Mesothelial cell of epicardium (in vitro differentiated cells): ENCODE data around the gene KRTAP4-1. TPM values are rescaled to one million over a fixed set of nuclear protein-coding genes. Genes with fewer than 3 reads are reported as not detected.
A peak's percentile ranks its signal among the peaks of the same experiment; 100 is the strongest.
"Not testable (repeated sequence)": the region's sequence is repeated elsewhere in the genome, so short reads cannot be mapped to it uniquely, and the experiment has no call there.

Experiments used
- DNase-seq, 2 experiments: peaks; one replicate each; pipeline ENCODE4 v3.0.0; 2021; ENCODE audit warnings: low spot score in 2 of 2; ENCODE audit not compliant: unreplicated experiment in 2 of 2
- H3K27ac Mint-ChIP-seq: 2 replicates; pipeline ENCODE4 v1.8.0; 2021; ENCODE audit warnings: mixed read lengths
- H3K27me3 Mint-ChIP-seq: 2 replicates; pipeline ENCODE4 v1.8.0; 2021; ENCODE audit warnings: low read depth, mixed read lengths
- H3K36me3 Mint-ChIP-seq: 2 replicates; pipeline ENCODE4 v1.8.0; 2021; ENCODE audit warnings: mixed read lengths
- H3K4me1 Mint-ChIP-seq: 2 replicates; pipeline ENCODE4 v1.8.0; 2021; ENCODE audit warnings: mixed read lengths
- H3K4me3 Mint-ChIP-seq: 2 replicates; pipeline ENCODE4 v1.8.0; 2021; ENCODE audit warnings: mild to moderate bottlenecking, moderate library complexity, mixed read lengths
- H3K9me3 Mint-ChIP-seq: 2 replicates; pipeline ENCODE4 v1.8.0; 2021; ENCODE audit warnings: mixed read lengths
- total RNA-seq: library from RNA; stranded (reverse); gene quantifications from 3 replicates; pipeline ENCODE4 v1.2.1, GENCODE V29; 2021
- TF ChIP-seq, protein P1 (sequence below): fragments of 200-600 bp; sonication (generic); IDR thresholded peaks from one replicate; pipeline ENCODE4 v1.5.0; 2021; ENCODE audit warnings: antibody characterized with exemption; ENCODE audit not compliant: unreplicated experiment

Gene KRTAP4-1
- total RNA-seq, 1 donor from 2014 or later, result not detected

DNA sequence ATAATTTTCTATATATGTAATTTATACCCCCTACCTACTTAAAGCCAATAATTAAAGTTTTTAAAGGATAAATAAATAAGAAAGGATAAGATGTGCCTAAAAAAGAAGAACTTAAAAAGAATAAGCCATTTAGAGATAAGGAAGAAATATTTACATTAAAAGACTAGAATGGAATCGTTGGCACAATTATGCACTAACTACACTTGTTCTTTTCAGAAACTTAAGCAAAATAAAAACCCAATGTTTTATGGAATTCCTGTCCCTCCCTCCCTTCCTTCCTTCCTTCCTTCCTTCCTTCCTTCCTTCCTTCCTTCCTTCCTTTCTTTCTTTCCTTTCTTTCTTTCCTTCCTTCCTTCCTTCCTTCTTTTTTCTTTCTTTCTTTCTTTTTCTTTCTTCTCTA, 39.9 kb downstream of the KRTAP4-1 start:
- no peak overlapping the region for H3K4me3 Mint-ChIP-seq
- peaks cover 16% of the 10 kb centered on the region for H3K36me3 Mint-ChIP-seq
- peak overlapping the region; percentile 32 for H3K27ac Mint-ChIP-seq
- TF ChIP-seq, protein P1, sequence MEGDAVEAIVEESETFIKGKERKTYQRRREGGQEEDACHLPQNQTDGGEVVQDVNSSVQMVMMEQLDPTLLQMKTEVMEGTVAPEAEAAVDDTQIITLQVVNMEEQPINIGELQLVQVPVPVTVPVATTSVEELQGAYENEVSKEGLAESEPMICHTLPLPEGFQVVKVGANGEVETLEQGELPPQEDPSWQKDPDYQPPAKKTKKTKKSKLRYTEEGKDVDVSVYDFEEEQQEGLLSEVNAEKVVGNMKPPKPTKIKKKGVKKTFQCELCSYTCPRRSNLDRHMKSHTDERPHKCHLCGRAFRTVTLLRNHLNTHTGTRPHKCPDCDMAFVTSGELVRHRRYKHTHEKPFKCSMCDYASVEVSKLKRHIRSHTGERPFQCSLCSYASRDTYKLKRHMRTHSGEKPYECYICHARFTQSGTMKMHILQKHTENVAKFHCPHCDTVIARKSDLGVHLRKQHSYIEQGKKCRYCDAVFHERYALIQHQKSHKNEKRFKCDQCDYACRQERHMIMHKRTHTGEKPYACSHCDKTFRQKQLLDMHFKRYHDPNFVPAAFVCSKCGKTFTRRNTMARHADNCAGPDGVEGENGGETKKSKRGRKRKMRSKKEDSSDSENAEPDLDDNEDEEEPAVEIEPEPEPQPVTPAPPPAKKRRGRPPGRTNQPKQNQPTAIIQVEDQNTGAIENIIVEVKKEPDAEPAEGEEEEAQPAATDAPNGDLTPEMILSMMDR, result no peak
- DNase-seq, result no peak
- H3K4me1 Mint-ChIP-seq, result peaks cover 26% of the 10 kb centered on the region
- peaks cover 29% of the 10 kb centered on the region for H3K9me3 Mint-ChIP-seq
- no peaks in the 10 kb centered on the region for H3K27me3 Mint-ChIP-seq

DNA sequence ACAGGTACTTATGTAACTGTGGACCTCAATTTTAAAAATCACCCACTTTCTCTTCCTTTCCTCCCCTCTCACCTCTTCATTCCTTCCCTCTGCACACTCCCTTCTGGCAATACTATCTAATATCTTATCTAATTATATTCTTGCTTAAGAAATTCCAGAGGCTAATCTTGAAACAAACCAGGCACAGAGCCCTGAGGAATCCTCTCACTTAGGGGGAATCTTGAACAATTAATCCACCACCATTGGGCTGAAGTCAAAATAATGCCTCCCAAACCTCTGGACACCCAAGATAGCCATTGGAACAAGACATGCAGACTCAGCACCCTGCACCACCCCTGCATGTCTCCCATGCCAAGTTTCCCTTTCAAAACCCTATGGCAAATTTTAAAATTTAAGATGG, 43.4 kb downstream of the KRTAP4-1 start:
- Mint-ChIP-seq H3K9me3 (peaks cover 58% of the 10 kb centered on the region), H3K27me3 (no peaks in the 10 kb centered on the region), H3K4me3 (no peak overlapping the region), H3K27ac (no peak overlapping the region), H3K36me3 (peaks cover 29% of the 10 kb centered on the region), H3K4me1 (peaks cover 10% of the 10 kb centered on the region)
- no peak for DNase-seq
- TF ChIP-seq, protein P1, result no peak

DNA sequence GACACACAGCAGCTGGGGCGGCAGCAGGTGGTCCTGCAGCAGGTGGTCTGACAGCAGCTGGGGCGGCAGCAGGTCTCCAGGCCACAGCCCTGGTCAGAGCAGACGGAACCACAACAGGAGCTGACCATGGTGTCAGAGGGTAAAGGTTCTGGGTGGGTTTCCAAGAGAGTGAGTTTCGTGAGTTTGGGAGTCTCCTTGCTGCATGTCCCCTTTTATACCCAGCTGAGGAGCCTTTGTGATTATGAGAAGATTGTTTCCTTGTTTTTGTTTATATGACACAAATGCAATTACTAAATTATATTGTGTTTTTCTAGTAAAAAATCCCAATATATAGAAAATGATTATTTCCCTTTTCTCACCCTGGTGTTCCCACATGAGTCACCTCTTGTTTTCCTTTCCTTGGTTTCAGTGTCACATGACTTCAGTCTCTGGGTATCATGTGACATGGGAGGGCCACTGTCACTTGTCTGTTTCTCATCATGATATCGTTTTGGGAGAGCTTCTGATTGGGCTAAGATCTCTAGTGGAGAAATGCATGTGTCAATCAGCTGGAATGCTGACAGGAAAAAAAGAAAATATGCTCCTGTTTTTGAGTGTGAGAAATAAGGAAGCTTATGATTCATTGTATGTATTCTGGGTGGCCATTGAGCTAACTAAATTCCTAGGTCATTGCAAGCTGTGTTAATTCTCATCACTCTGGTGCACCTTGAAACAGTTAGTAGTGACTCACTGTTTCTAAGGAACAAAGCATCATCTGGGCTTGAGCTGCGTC, 44.2 kb downstream of the KRTAP4-1 start, which contains the start of gene KRTAP4-6:
TSS of gene KRTAP4-6 (minus strand) at position 185 of the 772 bp plus-strand sequence. CDS start at position 128, 57 bp downstream.
- TF ChIP-seq, protein P1, result no peak
- Mint-ChIP-seq H3K4me1 (peaks cover 4% of the 10 kb centered on the region), H3K27ac (no peak within 1 kb of the TSS), H3K4me3 (no peak within 1 kb of the TSS), H3K27me3 (no peaks in the 10 kb centered on the region), H3K36me3 (peaks cover 29% of the 10 kb centered on the region), H3K9me3 (peaks cover 64% of the 10 kb centered on the region)
- DNase-seq, result no peak

DNA sequence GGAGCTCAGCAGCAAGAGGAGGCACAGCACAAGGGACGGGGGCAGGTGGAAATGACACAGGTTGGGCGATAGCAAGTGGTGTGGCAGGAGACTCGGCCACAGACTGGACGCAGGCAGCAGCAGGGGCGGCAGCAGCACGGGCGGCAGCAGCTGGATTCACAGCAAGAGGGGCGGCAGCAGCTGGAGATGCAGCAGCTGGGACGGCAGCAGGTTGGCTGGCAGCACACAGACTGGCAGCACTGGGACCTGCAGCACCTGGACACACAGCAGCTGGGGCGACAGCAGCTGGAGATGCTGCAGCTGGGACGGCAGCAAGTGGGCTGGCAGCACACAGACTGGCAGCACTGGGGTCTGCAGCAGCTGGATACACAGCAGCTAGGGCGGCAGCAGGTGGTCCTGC, 44.8 kb downstream of the KRTAP4-1 start:
- H3K4me3 Mint-ChIP-seq, H3K27ac Mint-ChIP-seq, H3K27me3 Mint-ChIP-seq, DNase-seq, H3K4me1 Mint-ChIP-seq: not testable (repeated sequence)
- H3K36me3 Mint-ChIP-seq, result peaks cover 27% of the 10 kb centered on the region
- peaks cover 64% of the 10 kb centered on the region for H3K9me3 Mint-ChIP-seq

Other genes with a start within 250 kb of the KRTAP4-1 start
- gene KRT23, start 247.3 kb downstream of the KRTAP4-1 start, total RNA-seq, result 2.3 to 2.8 TPM (median 2.6 TPM) in 3 replicates
- gene KRT39, start 218.0 kb downstream of the KRTAP4-1 start, total RNA-seq, result not detected in 3 replicates
- 0.16 TPM in 1 of 3 replicates, not detected in the others for gene KRT40, start 200.6 kb downstream of the KRTAP4-1 start, total RNA-seq
- not detected in 3 replicates for gene KRTAP3-3, start 190.7 kb downstream of the KRTAP4-1 start, total RNA-seq
- gene KRTAP3-2, start 185.0 kb downstream of the KRTAP4-1 start, total RNA-seq, result not detected in 3 replicates
- 0.41 to 1.3 TPM (median 0.95 TPM) in 3 replicates for gene KRTAP3-1, start 175.8 kb downstream of the KRTAP4-1 start, total RNA-seq
- gene KRTAP1-5, start 157.7 kb downstream of the KRTAP4-1 start, total RNA-seq, result not detected in 3 replicates
- not detected in 3 replicates for gene KRTAP1-4, start 154.7 kb downstream of the KRTAP4-1 start, total RNA-seq
- not detected in 3 replicates for gene KRTAP1-3, start 150.0 kb downstream of the KRTAP4-1 start, total RNA-seq
- not detected in 3 replicates for gene KRTAP1-1, start 143.5 kb downstream of the KRTAP4-1 start, total RNA-seq
- gene KRTAP2-1, start 137.6 kb downstream of the KRTAP4-1 start, total RNA-seq, result not detected in 3 replicates
- not detected in 3 replicates for gene KRTAP2-2, start 129.7 kb downstream of the KRTAP4-1 start, total RNA-seq
- gene KRTAP2-3, start 124.8 kb downstream of the KRTAP4-1 start, total RNA-seq, result 0.45 to 0.91 TPM (median 0.69 TPM) in 3 replicates
- not detected in 3 replicates for gene KRTAP2-4, start 119.0 kb downstream of the KRTAP4-1 start, total RNA-seq
- not detected in 3 replicates for gene KRTAP4-7, start 100.8 kb downstream of the KRTAP4-1 start, total RNA-seq
- gene KRTAP4-8, start 86.8 kb downstream of the KRTAP4-1 start, total RNA-seq, result not detected in 3 replicates
- gene KRTAP4-16, start 82.7 kb downstream of the KRTAP4-1 start, total RNA-seq, result not detected in 3 replicates
- gene KRTAP4-9, start 79.5 kb downstream of the KRTAP4-1 start, total RNA-seq, result not detected in 3 replicates
- gene KRTAP4-11, start 66.5 kb downstream of the KRTAP4-1 start, total RNA-seq, result not detected in 3 replicates
- gene KRTAP4-12, start 60.7 kb downstream of the KRTAP4-1 start, total RNA-seq, result not detected in 3 replicates
- not detected in 3 replicates for gene KRTAP4-6, start 44.4 kb downstream of the KRTAP4-1 start, total RNA-seq
- not detected in 3 replicates for gene KRTAP4-5, start 35.1 kb downstream of the KRTAP4-1 start, total RNA-seq
- not detected in 3 replicates for gene KRTAP4-4, start 24.2 kb downstream of the KRTAP4-1 start, total RNA-seq
- not detected in 3 replicates for gene KRTAP4-3, start 16.7 kb downstream of the KRTAP4-1 start, total RNA-seq
- gene KRTAP4-2, start 6.7 kb downstream of the KRTAP4-1 start, total RNA-seq, result not detected in 3 replicates
- not detected in 3 replicates for gene KRTAP9-1, start 5.0 kb upstream of the KRTAP4-1 start, total RNA-seq
- not detected in 3 replicates for gene KRTAP9-2, start 41.7 kb upstream of the KRTAP4-1 start, total RNA-seq
- gene KRTAP9-3, start 47.5 kb upstream of the KRTAP4-1 start, total RNA-seq, result not detected in 3 replicates
- not detected in 3 replicates for gene KRTAP9-8, start 53.1 kb upstream of the KRTAP4-1 start, total RNA-seq
- gene KRTAP9-4, start 64.8 kb upstream of the KRTAP4-1 start, total RNA-seq, result not detected in 3 replicates
- gene KRTAP9-9, start 70.5 kb upstream of the KRTAP4-1 start, total RNA-seq, result not detected in 3 replicates
- gene KRTAP9-6, start 80.5 kb upstream of the KRTAP4-1 start, total RNA-seq, result not detected in 3 replicates
- not detected in 3 replicates for gene KRTAP9-7, start 90.8 kb upstream of the KRTAP4-1 start, total RNA-seq
- not detected in 3 replicates for gene KRTAP29-1, start 117.9 kb upstream of the KRTAP4-1 start, total RNA-seq
- gene KRTAP16-1, start 124.4 kb upstream of the KRTAP4-1 start, total RNA-seq, result not detected in 3 replicates
- gene KRTAP17-1, start 130.8 kb upstream of the KRTAP4-1 start, total RNA-seq, result not detected in 3 replicates
- not detected in 3 replicates for gene KRT33A, start 165.9 kb upstream of the KRTAP4-1 start, total RNA-seq
- gene KRT33B, start 184.9 kb upstream of the KRTAP4-1 start, total RNA-seq, result not detected in 3 replicates
- gene KRT34, start 197.4 kb upstream of the KRTAP4-1 start, total RNA-seq, result not detected in 3 replicates
- gene KRT31, start 212.7 kb upstream of the KRTAP4-1 start, total RNA-seq, result not detected in 3 replicates
- gene KRT37, start 239.7 kb upstream of the KRTAP4-1 start, total RNA-seq, result not detected in 3 replicates